Thyroid gland (tissue), 4 donors: ENCODE measurements around the gene PARP11.

Experiments
- CTCF ChIP-seq, 6 experiments: fragments of 200-600 bp in 3 of 6; fragments of 450-650 bp in 3 of 6; sonication (generic) in 3 of 6; IDR thresholded peaks; one replicate each; pipeline ENCODE4 v1.5.1; 2016 to 2019; ENCODE audit warnings: antibody characterized with exemption in 6 of 6, mild to moderate bottlenecking in 2 of 6, inconsistent platforms in 1 of 6, moderate library complexity in 1 of 6
- POLR2A ChIP-seq, 2 donors: fragments of 450-650 bp; IDR thresholded peaks; one replicate each; pipeline ENCODE4 v1.6.1; 2017; ENCODE audit warnings: antibody characterized with exemption in 2 of 2, mild to moderate bottlenecking in 2 of 2, moderate library complexity in 1 of 2

GRCh38 chr12:3842517-3842916 lies 30.7 kb downstream of the PARP11 start:
- no peak for TF ChIP-seq CTCF (IDR thresholded peaks at IDR 0.05)
- no peak for TF ChIP-seq POLR2A (IDR thresholded peaks at IDR 0.05)
